HepG2 (cell line): ENCODE results near the gene CHD9.

Source experiments
- HNRNPH1 ChIP-seq: fragments of 200-400 bp; formaldehyde crosslinking; optimal IDR thresholded peaks from 2 replicates; pipeline ENCODE3; 2017; ENCODE audit warnings: mild to moderate bottlenecking, low read depth, low read length
- ZSCAN20 ChIP-seq: sonication (generic); formaldehyde crosslinking; IDR thresholded peaks from 2 replicates; pipeline ENCODE4 v1.4.0; 2020; ENCODE audit warnings: missing genetic modification reagents, mild to moderate bottlenecking, borderline replicate concordance
- TF ChIP-seq, protein P1 (sequence below): sonication (generic); formaldehyde crosslinking; IDR thresholded peaks from 2 replicates; pipeline ENCODE4 v1.5.0; 2020; ENCODE audit warnings: mild to moderate bottlenecking, missing genetic modification reagents, moderate library complexity

DNA sequence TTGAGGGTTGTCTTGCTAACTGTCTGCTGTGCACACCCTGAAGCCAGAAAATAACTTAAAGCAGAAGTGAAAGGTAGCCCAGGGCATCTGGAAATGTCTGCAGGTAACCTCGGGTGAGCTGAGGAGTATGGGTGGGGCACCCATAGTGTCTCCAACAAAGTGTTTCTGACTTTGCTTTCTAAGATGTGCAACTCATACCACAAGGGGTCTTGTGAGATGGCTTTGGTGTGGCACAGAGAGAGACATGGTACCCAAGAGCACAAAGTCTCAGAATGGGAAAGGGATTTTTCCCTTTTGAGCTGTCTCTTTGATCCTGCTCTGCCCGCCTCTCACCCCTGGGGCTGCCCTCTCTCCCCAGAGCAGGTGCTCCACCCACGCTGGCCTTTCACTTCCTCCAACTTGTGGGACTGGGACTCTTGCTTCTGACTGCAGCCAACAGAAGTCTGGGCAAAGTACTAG lies 6.9 kb downstream of the CHD9 start:
- TF ChIP-seq, protein P1, sequence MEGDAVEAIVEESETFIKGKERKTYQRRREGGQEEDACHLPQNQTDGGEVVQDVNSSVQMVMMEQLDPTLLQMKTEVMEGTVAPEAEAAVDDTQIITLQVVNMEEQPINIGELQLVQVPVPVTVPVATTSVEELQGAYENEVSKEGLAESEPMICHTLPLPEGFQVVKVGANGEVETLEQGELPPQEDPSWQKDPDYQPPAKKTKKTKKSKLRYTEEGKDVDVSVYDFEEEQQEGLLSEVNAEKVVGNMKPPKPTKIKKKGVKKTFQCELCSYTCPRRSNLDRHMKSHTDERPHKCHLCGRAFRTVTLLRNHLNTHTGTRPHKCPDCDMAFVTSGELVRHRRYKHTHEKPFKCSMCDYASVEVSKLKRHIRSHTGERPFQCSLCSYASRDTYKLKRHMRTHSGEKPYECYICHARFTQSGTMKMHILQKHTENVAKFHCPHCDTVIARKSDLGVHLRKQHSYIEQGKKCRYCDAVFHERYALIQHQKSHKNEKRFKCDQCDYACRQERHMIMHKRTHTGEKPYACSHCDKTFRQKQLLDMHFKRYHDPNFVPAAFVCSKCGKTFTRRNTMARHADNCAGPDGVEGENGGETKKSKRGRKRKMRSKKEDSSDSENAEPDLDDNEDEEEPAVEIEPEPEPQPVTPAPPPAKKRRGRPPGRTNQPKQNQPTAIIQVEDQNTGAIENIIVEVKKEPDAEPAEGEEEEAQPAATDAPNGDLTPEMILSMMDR (CRISPR knock-in tag), result 0 out of 2 replicates have a peak, but pooled peaks have one; percentile 19
- TF ChIP-seq ZSCAN20 (CRISPR knock-in tag), result no peak
- TF ChIP-seq HNRNPH1, result no peak
